Endothelial cell (in vitro differentiated cells): ENCODE data around the gene CLC. TPM values are rescaled to one million over a fixed set of nuclear protein-coding genes. Genes with fewer than 3 reads are reported as not detected.

Source experiments
- DNase-seq: peaks from one replicate; pipeline ENCODE4 v3.0.0; 2021; ENCODE audit warnings: low spot score
- H3K27ac Mint-ChIP-seq: one replicate; pipeline ENCODE4 v1.8.0; 2021; ENCODE audit warnings: mixed read lengths, inconsistent platforms; ENCODE audit not compliant: unreplicated experiment
- H3K27me3 Mint-ChIP-seq: one replicate; pipeline ENCODE4 v1.8.0; 2021; ENCODE audit warnings: mild to moderate bottlenecking, moderate library complexity, mixed read lengths, inconsistent platforms; ENCODE audit not compliant: unreplicated experiment
- H3K36me3 Mint-ChIP-seq: one replicate; pipeline ENCODE4 v1.8.0; 2021; ENCODE audit warnings: mild to moderate bottlenecking, low read depth, mixed read lengths, inconsistent platforms; ENCODE audit not compliant: unreplicated experiment
- H3K4me1 Mint-ChIP-seq: one replicate; pipeline ENCODE4 v1.8.0; 2021; ENCODE audit warnings: mild to moderate bottlenecking, mixed read lengths, inconsistent platforms; ENCODE audit not compliant: unreplicated experiment
- H3K4me3 Mint-ChIP-seq: one replicate; pipeline ENCODE4 v1.8.0; 2021; ENCODE audit warnings: mild to moderate bottlenecking, mixed read lengths, inconsistent platforms; ENCODE audit not compliant: unreplicated experiment
- H3K9me3 Mint-ChIP-seq: one replicate; pipeline ENCODE4 v1.8.0; 2021; ENCODE audit warnings: mixed read lengths, inconsistent platforms; ENCODE audit not compliant: unreplicated experiment
- total RNA-seq: library from RNA; stranded (reverse); fragmentation: NEBNext Ultra II Directional; extraction: Animal tissue kit (Norgen Biotek cat#: 25700); gene quantifications from one replicate; pipeline ENCODE4 v1.2.1, GENCODE V29; 2021; ENCODE audit not compliant: unreplicated experiment
- TF ChIP-seq, protein P1 (sequence below): fragments of 200-600 bp; sonication (generic); IDR thresholded peaks from one replicate; pipeline ENCODE4 v1.5.0; 2021; ENCODE audit warnings: antibody characterized with exemption; ENCODE audit not compliant: unreplicated experiment

CLC gene
- total RNA-seq, 1 donor from 2014 or later: not detected

- H3K4me1 Mint-ChIP-seq: peaks cover 2% of the 10 kb centered on the region
- TF ChIP-seq, protein P1, sequence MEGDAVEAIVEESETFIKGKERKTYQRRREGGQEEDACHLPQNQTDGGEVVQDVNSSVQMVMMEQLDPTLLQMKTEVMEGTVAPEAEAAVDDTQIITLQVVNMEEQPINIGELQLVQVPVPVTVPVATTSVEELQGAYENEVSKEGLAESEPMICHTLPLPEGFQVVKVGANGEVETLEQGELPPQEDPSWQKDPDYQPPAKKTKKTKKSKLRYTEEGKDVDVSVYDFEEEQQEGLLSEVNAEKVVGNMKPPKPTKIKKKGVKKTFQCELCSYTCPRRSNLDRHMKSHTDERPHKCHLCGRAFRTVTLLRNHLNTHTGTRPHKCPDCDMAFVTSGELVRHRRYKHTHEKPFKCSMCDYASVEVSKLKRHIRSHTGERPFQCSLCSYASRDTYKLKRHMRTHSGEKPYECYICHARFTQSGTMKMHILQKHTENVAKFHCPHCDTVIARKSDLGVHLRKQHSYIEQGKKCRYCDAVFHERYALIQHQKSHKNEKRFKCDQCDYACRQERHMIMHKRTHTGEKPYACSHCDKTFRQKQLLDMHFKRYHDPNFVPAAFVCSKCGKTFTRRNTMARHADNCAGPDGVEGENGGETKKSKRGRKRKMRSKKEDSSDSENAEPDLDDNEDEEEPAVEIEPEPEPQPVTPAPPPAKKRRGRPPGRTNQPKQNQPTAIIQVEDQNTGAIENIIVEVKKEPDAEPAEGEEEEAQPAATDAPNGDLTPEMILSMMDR: no peak
- H3K36me3 Mint-ChIP-seq: no peaks in the 10 kb centered on the region
- H3K27me3 Mint-ChIP-seq: peaks cover 2% of the 10 kb centered on the region
- no peak overlapping the region for H3K4me3 Mint-ChIP-seq
- no peak overlapping the region for H3K27ac Mint-ChIP-seq
- no peak for DNase-seq
- H3K9me3 Mint-ChIP-seq: no peaks in the 10 kb centered on the region
Observed at GRCh38 chr19:39705578-39706188, 32.1 kb downstream of the CLC start.

GRCh38 chr19:39704181-39705044, 33.4 kb downstream of the CLC start, which contains the start of gene LGALS14:
Gene LGALS14 (plus strand): TSS chr19:39704481. CDS start chr19:39704529, 48 bp downstream.
- no peaks in the 10 kb centered on the region for H3K36me3 Mint-ChIP-seq
- H3K27me3 Mint-ChIP-seq: peaks cover 2% of the 10 kb centered on the region
- H3K27ac Mint-ChIP-seq: no peak within 1 kb of the TSS

DNA sequence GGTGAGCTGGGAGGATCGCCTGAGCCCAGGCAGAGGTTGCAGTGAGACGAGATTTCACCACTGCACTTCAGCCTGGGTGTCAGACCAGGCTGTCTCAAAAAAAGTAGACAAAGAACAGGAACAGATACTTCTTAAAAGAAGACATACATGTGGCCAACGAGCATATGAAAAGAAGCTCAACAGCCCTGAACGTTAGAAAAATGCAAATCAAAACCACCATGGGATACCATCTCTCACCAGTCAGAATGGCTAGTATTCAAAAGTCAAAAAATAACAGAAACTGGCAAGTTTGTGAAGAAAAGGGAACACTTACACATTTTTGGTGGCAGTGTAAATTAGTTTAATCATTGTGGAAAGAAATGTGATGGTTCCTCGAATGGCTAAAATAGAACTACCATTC, 36.5 kb downstream of the CLC start:
- TF ChIP-seq, protein P1: no peak
- Mint-ChIP-seq H3K27ac (no peak overlapping the region), H3K4me1 (peaks cover 5% of the 10 kb centered on the region), H3K27me3 (peaks cover 2% of the 10 kb centered on the region), H3K9me3 (no peaks in the 10 kb centered on the region), H3K36me3 (no peaks in the 10 kb centered on the region), H3K4me3 (no peak overlapping the region)
- no peak for DNase-seq

More at GRCh38 chr19:39704181-39705044, 33.4 kb downstream of the CLC start, which contains the start of gene LGALS14:
- TF ChIP-seq, protein P1: no peak
- Mint-ChIP-seq H3K9me3 (no peaks in the 10 kb centered on the region), H3K4me3 (no peak within 1 kb of the TSS), H3K4me1 (peaks cover 2% of the 10 kb centered on the region)
- DNase-seq: no peak

DNA sequence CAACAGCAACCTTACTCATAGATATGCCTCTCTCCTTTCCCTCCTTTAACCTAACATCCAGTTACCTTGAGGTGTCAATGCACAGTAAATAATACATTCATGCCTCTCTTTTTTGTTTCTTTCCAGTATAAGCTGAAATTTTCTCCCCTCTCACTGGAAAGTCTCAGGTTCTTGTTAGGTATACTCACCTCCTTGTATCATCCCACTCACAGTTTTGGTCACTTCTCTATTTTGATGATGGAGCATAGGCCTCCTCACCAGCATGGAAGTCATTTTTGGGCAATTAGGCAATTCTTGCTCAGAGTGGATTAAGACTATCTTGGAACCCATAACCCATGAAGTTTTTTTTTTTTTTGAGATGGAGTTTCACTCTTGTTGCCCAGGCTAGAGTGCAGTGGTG, 39.3 kb downstream of the CLC start:
- H3K36me3 Mint-ChIP-seq: no peaks in the 10 kb centered on the region
- H3K27me3 Mint-ChIP-seq: peaks cover 2% of the 10 kb centered on the region
- no peaks in the 10 kb centered on the region for H3K9me3 Mint-ChIP-seq
- H3K27ac Mint-ChIP-seq: no peak overlapping the region
- no peak for DNase-seq
- TF ChIP-seq, protein P1: no peak
- no peak overlapping the region for H3K4me3 Mint-ChIP-seq
- H3K4me1 Mint-ChIP-seq: peaks cover 5% of the 10 kb centered on the region

GRCh38 chr19:39696387-39696786, 41.4 kb downstream of the CLC start:
- Mint-ChIP-seq H3K9me3 (no peaks in the 10 kb centered on the region), H3K27me3 (peaks cover 2% of the 10 kb centered on the region), H3K4me1 (peaks cover 5% of the 10 kb centered on the region), H3K27ac (no peak overlapping the region), H3K36me3 (no peaks in the 10 kb centered on the region), H3K4me3 (no peak overlapping the region)
- TF ChIP-seq, protein P1: no peak
- no peak for DNase-seq
